MM.1S (cell line): ENCODE results near the gene CIAO2B.

Experiments
- DNase-seq: peaks from one replicate; pipeline ENCODE4 v3.0.0-alpha.2; 2015
- H2AFZ ChIP-seq: fragments of 300-600 bp; sonication (generic); 2 replicates; pipeline ENCODE4 v1.6.0; 2016; ENCODE audit warnings: antibody characterized with exemption, low read length
- H3F3A ChIP-seq: fragments of 300-600 bp; sonication (generic); 2 replicates; pipeline ENCODE4 v1.6.1; 2016; ENCODE audit warnings: mild to moderate bottlenecking, antibody characterized with exemption, low read length, moderate library complexity, mixed read lengths; ENCODE audit not compliant: insufficient read depth
- H3K27ac ChIP-seq: fragments of 300-600 bp; sonication (generic); 2 replicates; pipeline ENCODE4 v1.5.1; 2016; ENCODE audit warnings: mild to moderate bottlenecking, low read length
- H3K27me3 ChIP-seq: fragments of 300-600 bp; sonication (generic); replicated peaks from 2 replicates; pipeline ENCODE4 v1.6.0; 2016; ENCODE audit warnings: low read length; ENCODE audit not compliant: insufficient read depth
- H3K36me3 ChIP-seq: fragments of 300-600 bp; sonication (generic); replicated peaks from 2 replicates; pipeline ENCODE4 v1.6.1; 2016; ENCODE audit warnings: mild to moderate bottlenecking, low read length, mixed read lengths; ENCODE audit not compliant: insufficient read depth
- H3K4me1 ChIP-seq: fragments of 300-600 bp; sonication (generic); 2 replicates; pipeline ENCODE4 v1.6.1; 2016; ENCODE audit warnings: low read length, mixed read lengths
- H3K4me2 ChIP-seq: fragments of 300-600 bp; sonication (generic); 2 replicates; pipeline ENCODE4 v1.6.0; 2016; ENCODE audit warnings: low read depth, low read length
- H3K4me3 ChIP-seq: fragments of 300-600 bp; sonication (generic); 2 replicates; pipeline ENCODE4 v1.5.1; 2016; ENCODE audit warnings: low read length, mixed read lengths
- H3K79me2 ChIP-seq: fragments of 300-600 bp; sonication (generic); 2 replicates; pipeline ENCODE4 v1.6.1; 2016; ENCODE audit warnings: mixed run types, low read length, mixed read lengths
- H3K9ac ChIP-seq: fragments of 300-600 bp; sonication (generic); 2 replicates; pipeline ENCODE4 v1.6.1; 2016; ENCODE audit warnings: low read length, mixed read lengths
- H3K9me2 ChIP-seq: fragments of 300-600 bp; sonication (generic); replicated peaks from 2 replicates; pipeline ENCODE4 v1.6.1; 2016; ENCODE audit warnings: mild to moderate bottlenecking, low read length, mixed read lengths; ENCODE audit not compliant: insufficient read depth
- H3K9me3 ChIP-seq: fragments of 300-600 bp; sonication (generic); replicated peaks from 2 replicates; pipeline ENCODE4 v1.6.1; 2016; ENCODE audit warnings: mild to moderate bottlenecking, low read length, mixed read lengths; ENCODE audit not compliant: insufficient read depth
- H4K20me1 ChIP-seq: fragments of 300-600 bp; sonication (generic); 2 replicates; pipeline ENCODE4 v1.6.1; 2016; ENCODE audit warnings: mild to moderate bottlenecking, low read length, moderate library complexity, mixed read lengths; ENCODE audit not compliant: insufficient read depth
- EZH2 ChIP-seq: fragments of 300-600 bp; sonication (generic); optimal IDR thresholded peaks from 2 replicates; pipeline ENCODE3; 2017; ENCODE audit warnings: low read depth, mild to moderate bottlenecking, antibody characterized with exemption, low read length, mixed read lengths
- EZH2phosphoT487 ChIP-seq: fragments of 300-600 bp; sonication (generic); IDR thresholded peaks from 2 replicates; pipeline ENCODE4 v1.6.1; 2018; ENCODE audit warnings: antibody characterized with exemption, low read length
- TF ChIP-seq, protein P1 (sequence below): fragments of 300-600 bp; sonication (generic); IDR thresholded peaks from 2 replicates; pipeline ENCODE4 v1.5.1; 2016; ENCODE audit warnings: antibody characterized with exemption, low read length, mixed read lengths

Gene CIAO2B

DNA sequence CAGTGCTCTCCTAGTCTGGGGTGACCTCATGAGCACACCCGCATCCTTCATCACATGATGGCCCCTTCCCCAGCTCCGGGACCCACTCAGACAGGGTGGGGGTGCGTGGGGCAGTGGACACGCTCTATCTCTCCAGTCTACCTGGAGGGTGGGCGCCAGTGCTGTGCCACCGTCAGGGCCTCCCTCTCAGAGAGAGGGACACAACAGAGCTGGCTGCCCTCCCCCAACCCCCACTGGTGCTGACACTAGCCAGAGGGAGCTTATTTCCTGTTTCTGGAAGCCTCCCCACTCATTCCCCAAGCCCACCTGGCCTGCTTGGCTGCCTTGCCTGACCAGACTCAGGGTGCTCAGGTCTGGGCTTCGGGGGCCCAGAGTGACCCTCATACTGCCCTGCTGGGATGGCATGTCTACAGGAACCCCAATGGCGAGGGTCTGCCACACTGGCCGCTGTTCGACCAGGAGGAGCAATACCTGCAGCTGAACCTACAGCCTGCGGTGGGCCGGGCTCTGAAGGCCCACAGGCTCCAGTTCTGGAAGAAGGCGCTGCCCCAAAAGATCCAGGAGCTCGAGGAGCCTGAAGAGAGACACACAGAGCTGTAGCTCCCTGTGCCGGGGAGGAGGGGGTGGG is 9.3 kb upstream of the CIAO2B start:
- Histone ChIP-seq H3K27ac (no peak overlapping the region), H3K79me2 (no peaks in the 10 kb centered on the region), H4K20me1 (no peaks in the 10 kb centered on the region), H2AFZ (no peak overlapping the region), H3K36me3 (no peaks in the 10 kb centered on the region), H3K27me3 (no peaks in the 10 kb centered on the region; the same call in 1 of the 2 replicates), H3K4me1 (no peaks in the 10 kb centered on the region), H3K9me2 (no peaks in the 10 kb centered on the region), H3K9ac (no peak overlapping the region), H3K4me3 (no peak overlapping the region), H3K4me2 (no peak overlapping the region), H3F3A (no peaks in the 10 kb centered on the region), H3K9me3 (no peaks in the 10 kb centered on the region)
- TF ChIP-seq, protein P1, sequence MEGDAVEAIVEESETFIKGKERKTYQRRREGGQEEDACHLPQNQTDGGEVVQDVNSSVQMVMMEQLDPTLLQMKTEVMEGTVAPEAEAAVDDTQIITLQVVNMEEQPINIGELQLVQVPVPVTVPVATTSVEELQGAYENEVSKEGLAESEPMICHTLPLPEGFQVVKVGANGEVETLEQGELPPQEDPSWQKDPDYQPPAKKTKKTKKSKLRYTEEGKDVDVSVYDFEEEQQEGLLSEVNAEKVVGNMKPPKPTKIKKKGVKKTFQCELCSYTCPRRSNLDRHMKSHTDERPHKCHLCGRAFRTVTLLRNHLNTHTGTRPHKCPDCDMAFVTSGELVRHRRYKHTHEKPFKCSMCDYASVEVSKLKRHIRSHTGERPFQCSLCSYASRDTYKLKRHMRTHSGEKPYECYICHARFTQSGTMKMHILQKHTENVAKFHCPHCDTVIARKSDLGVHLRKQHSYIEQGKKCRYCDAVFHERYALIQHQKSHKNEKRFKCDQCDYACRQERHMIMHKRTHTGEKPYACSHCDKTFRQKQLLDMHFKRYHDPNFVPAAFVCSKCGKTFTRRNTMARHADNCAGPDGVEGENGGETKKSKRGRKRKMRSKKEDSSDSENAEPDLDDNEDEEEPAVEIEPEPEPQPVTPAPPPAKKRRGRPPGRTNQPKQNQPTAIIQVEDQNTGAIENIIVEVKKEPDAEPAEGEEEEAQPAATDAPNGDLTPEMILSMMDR = no peak
- TF ChIP-seq EZH2 (no peak), EZH2phosphoT487 (no peak)
- no peak for DNase-seq

DNA sequence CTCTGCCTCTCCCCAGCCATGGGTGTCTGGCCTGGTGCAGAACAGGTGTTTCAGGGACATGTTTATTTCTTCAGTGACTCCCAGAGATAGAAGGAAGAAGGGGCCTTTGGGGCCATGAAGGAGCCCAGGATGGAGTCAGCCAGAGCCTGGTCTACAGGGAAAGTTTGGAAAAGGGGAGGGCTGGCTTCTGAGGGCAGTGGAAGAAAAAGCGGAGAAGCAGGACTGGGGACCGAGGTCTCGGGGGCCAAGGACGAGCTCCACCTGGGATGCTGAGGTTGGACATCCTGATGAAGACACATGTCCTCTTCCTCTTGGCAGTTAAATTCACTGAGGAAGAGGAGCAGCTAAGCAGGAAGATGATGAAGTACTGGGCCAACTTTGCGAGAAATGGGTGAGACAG is 8.8 kb upstream of the CIAO2B start:
- H3K9me2 ChIP-seq = no peaks in the 10 kb centered on the region
- no peaks in the 10 kb centered on the region for H3K79me2 ChIP-seq
- no peaks in the 10 kb centered on the region for H3K27me3 ChIP-seq
- H3K4me1 ChIP-seq = no peaks in the 10 kb centered on the region
- no peaks in the 10 kb centered on the region for H3K36me3 ChIP-seq
- H3F3A ChIP-seq = no peaks in the 10 kb centered on the region
- H3K27ac ChIP-seq = no peak overlapping the region
- DNase-seq = no peak
- H4K20me1 ChIP-seq = no peaks in the 10 kb centered on the region
- H3K4me3 ChIP-seq = no peak overlapping the region
- no peaks in the 10 kb centered on the region for H3K9me3 ChIP-seq
- no peak for TF ChIP-seq EZH2phosphoT487
- no peak for TF ChIP-seq EZH2
- TF ChIP-seq, protein P1 = no peak
- H3K4me2 ChIP-seq = no peak overlapping the region
- no peak overlapping the region for H2AFZ ChIP-seq
- H3K9ac ChIP-seq = no peak overlapping the region

DNA sequence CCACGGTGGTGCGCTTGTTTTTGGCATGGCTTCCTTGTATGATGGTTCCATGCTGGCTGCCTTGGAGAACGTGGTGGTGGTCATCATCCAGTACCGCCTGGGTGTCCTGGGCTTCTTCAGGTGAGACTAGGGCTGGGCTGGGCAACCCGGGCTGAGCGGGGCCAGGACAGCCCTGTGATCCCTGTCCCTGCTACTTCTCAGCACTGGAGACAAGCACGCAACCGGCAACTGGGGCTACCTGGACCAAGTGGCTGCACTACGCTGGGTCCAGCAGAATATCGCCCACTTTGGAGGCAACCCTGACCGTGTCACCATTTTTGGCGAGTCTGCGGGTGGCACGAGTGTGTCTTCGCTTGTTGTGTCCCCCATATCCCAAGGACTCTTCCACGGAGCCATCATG is 6.0 kb upstream of the CIAO2B start:
- Histone ChIP-seq H3K4me3 (no peak overlapping the region), H4K20me1 (no peaks in the 10 kb centered on the region), H3K9me3 (no peaks in the 10 kb centered on the region), H3K9me2 (no peaks in the 10 kb centered on the region), H3F3A (no peaks in the 10 kb centered on the region), H3K4me2 (no peak overlapping the region), H3K27ac (no peak overlapping the region), H2AFZ (no peak overlapping the region), H3K79me2 (peaks cover 13% of the 10 kb centered on the region), H3K4me1 (no peaks in the 10 kb centered on the region), H3K36me3 (no peaks in the 10 kb centered on the region), H3K27me3 (no peaks in the 10 kb centered on the region), H3K9ac (no peak overlapping the region)
- no peak for DNase-seq
- TF ChIP-seq EZH2 (no peak), EZH2phosphoT487 (no peak)
- TF ChIP-seq, protein P1 = no peak
